HepG2 (cell line): ENCODE results near the gene THSD4. TPM values are rescaled to one million over a fixed set of nuclear protein-coding genes. Genes with fewer than 3 reads are reported as not detected.

Experiments used
- CCDC6 ChIP-seq: sonication (generic); formaldehyde crosslinking; IDR thresholded peaks from 2 replicates; pipeline ENCODE4 v1.8.1; 2022; ENCODE audit warnings: mild to moderate bottlenecking, missing genetic modification reagents, moderate library complexity
- CREM ChIP-seq, 2 experiments: sonication (generic) in 1 of 2; formaldehyde crosslinking in 1 of 2; IDR thresholded peaks; 2 replicates each; pipeline versions ENCODE4 v1.4.0 to v1.6.1; 2016 to 2020; ENCODE audit warnings: antibody characterized with exemption in 1 of 2, mild to moderate bottlenecking in 1 of 2, missing genetic modification reagents in 1 of 2
- GABPA ChIP-seq, 2 experiments: IDR thresholded peaks; 2 replicates each; pipeline ENCODE4 v1.6.1; 2011 to 2016; ENCODE audit warnings: low read depth in 2 of 2, low read length in 1 of 2, missing biosample characterization in 1 of 2, missing genetic modification characterization in 1 of 2
- GTF3A ChIP-seq: sonication (generic); formaldehyde crosslinking; conservative IDR thresholded peaks from 2 replicates; pipeline ENCODE4 v1.4.0; 2020; ENCODE audit warnings: mild to moderate bottlenecking, missing genetic modification reagents
- MATR3 ChIP-seq: sonication (generic); formaldehyde crosslinking; IDR thresholded peaks from 2 replicates; pipeline ENCODE4 v1.4.0; 2020; ENCODE audit warnings: missing genetic modification reagents
- RCOR2 ChIP-seq: IDR thresholded peaks from 2 replicates; pipeline ENCODE4 v1.6.1; 2016; ENCODE audit warnings: missing biosample characterization, missing genetic modification reagents
- REST ChIP-seq, 2 experiments: IDR thresholded peaks; 2 replicates each; pipeline ENCODE4 v1.6.1; 2011 to 2012; ENCODE audit warnings: low read length in 2 of 2, borderline replicate concordance in 1 of 2, low read depth in 1 of 2, mild to moderate bottlenecking in 1 of 2, moderate library complexity in 1 of 2
- YEATS2 ChIP-seq: sonication (generic); formaldehyde crosslinking; IDR thresholded peaks from 2 replicates; pipeline ENCODE4 v1.4.0; 2020; ENCODE audit warnings: missing genetic modification reagents, borderline replicate concordance
- ZNF17 ChIP-seq: sonication (generic); formaldehyde crosslinking; IDR thresholded peaks from 2 replicates; pipeline ENCODE4 v1.5.0; 2020; ENCODE audit warnings: mild to moderate bottlenecking, missing genetic modification reagents
- ZNF225 ChIP-seq: sonication (generic); formaldehyde crosslinking; IDR thresholded peaks from 2 replicates; pipeline ENCODE4 v1.4.0; 2020; ENCODE audit warnings: mild to moderate bottlenecking, missing genetic modification reagents
- ZNF431 ChIP-seq: sonication (generic); formaldehyde crosslinking; IDR thresholded peaks from 2 replicates; pipeline ENCODE4 v1.9.0; 2022; ENCODE audit warnings: missing genetic modification reagents, low read depth, mild to moderate bottlenecking, borderline replicate concordance
- ZNF660 ChIP-seq: sonication (generic); formaldehyde crosslinking; IDR thresholded peaks from 2 replicates; pipeline ENCODE4 v1.5.1; 2020; ENCODE audit warnings: mild to moderate bottlenecking, low read depth, missing genetic modification reagents, borderline replicate concordance
- ZNF75D ChIP-seq: sonication (generic); formaldehyde crosslinking; IDR thresholded peaks from 2 replicates; pipeline ENCODE4 v1.8.1; 2023; ENCODE audit warnings: missing genetic modification reagents, mild to moderate bottlenecking, borderline replicate concordance
- ZXDC ChIP-seq: sonication (generic); formaldehyde crosslinking; IDR thresholded peaks from 2 replicates; pipeline ENCODE4 v1.5.0; 2020; ENCODE audit warnings: mild to moderate bottlenecking, missing genetic modification reagents
- ZZZ3 ChIP-seq: sonication (generic); formaldehyde crosslinking; IDR thresholded peaks from 2 replicates; pipeline ENCODE4 v1.4.0; 2020; ENCODE audit warnings: missing genetic modification reagents, mild to moderate bottlenecking, borderline replicate concordance
- polyA plus RNA-seq, 8 experiments: library from polyadenylated mRNA; depleted of rRNA in 3 of 8; stranded (reverse) in 7 of 8; unstranded in 1 of 8; fragments of >200 nt; fragmentation: Illumina TruSeq in 4 of 8; extraction: Trizol in 4 of 8; gene quantifications; 2 replicates each; pipeline versions ENCODE4 v1.2.1 to v1.2.3, GENCODE V29; 2011 to 2016; ENCODE audit warnings: low read depth in 4 of 8, missing spikeins in 1 of 8, mixed read lengths in 1 of 8; ENCODE audit not compliant: insufficient read depth in 1 of 8
- total RNA-seq, 5 experiments: library from RNA; depleted of rRNA; stranded (reverse); fragments of >200 nt; fragmentation: Illumina TruSeq; extraction: Trizol; gene quantifications; 2 replicates each; pipeline ENCODE4 v1.2.3, GENCODE V29; 2016; ENCODE audit warnings: low read depth in 1 of 5

The THSD4 gene
- total and polyA plus RNA-seq, 2 of the 13 experiments (the other 11 are each of a cell fraction or from before 2014, with no cell fraction given) = 0.07 to 0.21 TPM

- TF ChIP-seq ZNF75D (CRISPR knock-in tag) (no peak), ZXDC (CRISPR knock-in tag) (no peak), GTF3A (no peak), RCOR2 (CRISPR knock-in tag) (no peak), ZZZ3 (CRISPR knock-in tag) (no peak), ZNF225 (CRISPR knock-in tag) (no peak), ZNF17 (CRISPR knock-in tag) (no peak), CCDC6 (CRISPR knock-in tag) (no peak), ZNF660 (CRISPR knock-in tag) (no peak), YEATS2 (CRISPR knock-in tag) (no peak), CREM (IDR thresholded peaks at IDR 0.05) (no peak), CREM (CRISPR knock-in tag; IDR thresholded peaks at IDR 0.05) (no peak), GABPA (IDR thresholded peaks at IDR 0.05; ENCODE audit: low read depth, low read length) (no peak), GABPA (CRISPR knock-in tag; IDR thresholded peaks at IDR 0.05; ENCODE audit: low read depth) (no peak), ZNF431 (CRISPR knock-in tag) (no peak), MATR3 (CRISPR knock-in tag) (no peak), REST (IDR thresholded peaks at IDR 0.05; ENCODE audit: borderline replicate concordance in 1 of 2, low read depth in 1 of 2, low read length in 2 of 2) (no peak)
Measured at GRCh38 chr15:71715914-71716313, 600.6 kb downstream of the THSD4 start (continued).
